Bronchial epithelial cell (primary cell): ENCODE data around the gene HDDC3. TPM values are rescaled to one million over a fixed set of nuclear protein-coding genes. Genes with fewer than 3 reads are reported as not detected.

ENCODE experiments used
- DNase-seq: peaks from one replicate; pipeline ENCODE4 v3.0.0-alpha.2; 2010; ENCODE audit warnings: low read depth
- FAIRE-seq: peaks from 2 replicates; lab custom pipeline; 2011; peaks lifted over from hg19 to GRCh38; lab: Jason Lieb, UNC
- H3K27me3 ChIP-seq: 2 replicates; pipeline ENCODE4 v1.5.1; 2011; ENCODE audit warnings: low read length; ENCODE audit not compliant: control insufficient read depth, insufficient read depth
- H3K36me3 ChIP-seq: 2 replicates; pipeline ENCODE4 v1.5.1; 2011; ENCODE audit warnings: low read length; ENCODE audit not compliant: control insufficient read depth, insufficient read depth
- H3K4me3 ChIP-seq: 2 replicates; pipeline ENCODE4 v1.5.1; 2011; ENCODE audit warnings: mild to moderate bottlenecking, low read depth, low read length, control low read depth
- total RNA-seq: library from RNA; depleted of rRNA; stranded (reverse); fragments of >200 nt; gene quantifications from 2 replicates; pipeline ENCODE4 v1.2.1, GENCODE V29; 2014
- TF ChIP-seq, protein P1 (sequence below): IDR thresholded peaks from 2 replicates; pipeline ENCODE4 v1.5.1; 2011; ENCODE audit warnings: mild to moderate bottlenecking, moderate library complexity, low read length, control low read depth, inconsistent platforms; ENCODE audit not compliant: insufficient read depth, severe bottlenecking

Gene HDDC3
- total RNA-seq, 1 donor from 2014 or later: 37.6 TPM

DNA sequence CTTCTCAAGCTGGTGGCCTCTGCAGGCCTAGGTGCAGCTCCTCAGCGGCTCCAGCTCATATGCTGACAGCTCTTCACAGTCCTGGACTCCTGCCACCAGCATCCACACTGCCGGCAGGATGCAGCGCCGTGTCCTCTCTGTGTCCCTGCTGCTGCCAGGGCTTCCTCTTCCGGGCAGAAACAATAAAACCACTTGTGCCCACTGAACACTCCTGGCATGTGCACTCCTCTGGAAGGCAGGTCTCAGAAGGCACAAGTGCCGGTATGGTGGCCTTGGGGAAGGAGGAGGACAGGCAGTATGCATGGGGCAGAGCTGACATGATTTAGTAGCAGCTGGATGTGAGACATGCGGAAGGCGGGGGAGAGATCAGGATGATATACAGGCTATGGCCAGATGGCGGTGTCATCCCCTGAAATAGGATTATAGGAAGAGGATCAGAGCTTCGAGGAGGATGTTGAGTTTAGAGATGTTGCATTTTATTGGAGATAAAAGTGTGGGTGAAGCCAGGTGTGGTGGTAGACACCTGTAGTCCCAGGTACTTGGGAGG lies 36.7 kb downstream of the HDDC3 start:
- H3K36me3 ChIP-seq: peaks cover 11% of the 10 kb centered on the region
- no peak for DNase-seq
- H3K4me3 ChIP-seq: no peak overlapping the region
- TF ChIP-seq, protein P1, sequence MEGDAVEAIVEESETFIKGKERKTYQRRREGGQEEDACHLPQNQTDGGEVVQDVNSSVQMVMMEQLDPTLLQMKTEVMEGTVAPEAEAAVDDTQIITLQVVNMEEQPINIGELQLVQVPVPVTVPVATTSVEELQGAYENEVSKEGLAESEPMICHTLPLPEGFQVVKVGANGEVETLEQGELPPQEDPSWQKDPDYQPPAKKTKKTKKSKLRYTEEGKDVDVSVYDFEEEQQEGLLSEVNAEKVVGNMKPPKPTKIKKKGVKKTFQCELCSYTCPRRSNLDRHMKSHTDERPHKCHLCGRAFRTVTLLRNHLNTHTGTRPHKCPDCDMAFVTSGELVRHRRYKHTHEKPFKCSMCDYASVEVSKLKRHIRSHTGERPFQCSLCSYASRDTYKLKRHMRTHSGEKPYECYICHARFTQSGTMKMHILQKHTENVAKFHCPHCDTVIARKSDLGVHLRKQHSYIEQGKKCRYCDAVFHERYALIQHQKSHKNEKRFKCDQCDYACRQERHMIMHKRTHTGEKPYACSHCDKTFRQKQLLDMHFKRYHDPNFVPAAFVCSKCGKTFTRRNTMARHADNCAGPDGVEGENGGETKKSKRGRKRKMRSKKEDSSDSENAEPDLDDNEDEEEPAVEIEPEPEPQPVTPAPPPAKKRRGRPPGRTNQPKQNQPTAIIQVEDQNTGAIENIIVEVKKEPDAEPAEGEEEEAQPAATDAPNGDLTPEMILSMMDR: no peak
- no peak for FAIRE-seq
- no peaks in the 10 kb centered on the region for H3K27me3 ChIP-seq

- TF ChIP-seq, protein P1: no peak
- DNase-seq (no peak), FAIRE-seq (no peak)
- Histone ChIP-seq H3K36me3 (peaks cover 11% of the 10 kb centered on the region), H3K27me3 (no peaks in the 10 kb centered on the region), H3K4me3 (no peak overlapping the region)
Observed at GRCh38 chr15:90893175-90894090, 38.9 kb downstream of the HDDC3 start.

DNA sequence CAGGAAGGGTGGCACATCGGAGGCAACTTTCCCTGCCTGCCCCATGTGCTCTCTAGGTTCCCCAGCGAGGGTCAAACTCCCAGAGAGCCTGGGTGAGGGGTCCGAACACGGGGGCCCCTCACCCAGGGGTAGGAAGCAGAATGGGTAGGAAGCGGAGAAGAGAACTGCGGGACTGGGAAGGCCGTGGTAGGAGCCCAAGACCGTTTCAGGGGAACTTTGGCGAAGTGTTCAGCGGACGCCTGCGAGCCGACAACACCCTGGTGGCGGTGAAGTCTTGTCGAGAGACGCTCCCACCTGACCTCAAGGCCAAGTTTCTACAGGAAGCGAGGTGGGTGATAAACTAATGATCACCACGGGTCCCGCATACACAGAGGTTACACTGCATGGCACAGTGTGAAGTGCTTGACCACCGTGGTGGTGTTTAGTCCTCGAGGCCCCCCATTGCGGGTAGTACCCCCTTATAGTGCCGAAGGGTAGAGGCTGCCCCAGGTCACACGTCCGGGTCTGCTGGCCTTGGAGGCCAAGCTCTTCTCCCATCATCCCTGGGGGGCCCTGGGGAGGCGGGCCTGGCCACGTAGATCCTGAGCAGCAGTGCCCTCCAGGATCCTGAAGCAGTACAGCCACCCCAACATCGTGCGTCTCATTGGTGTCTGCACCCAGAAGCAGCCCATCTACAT lies 39.7 kb downstream of the HDDC3 start:
- Histone ChIP-seq H3K27me3 (no peaks in the 10 kb centered on the region), H3K36me3 (peaks cover 11% of the 10 kb centered on the region), H3K4me3 (no peak overlapping the region)
- TF ChIP-seq, protein P1: no peak
- FAIRE-seq: no peak
- DNase-seq: no peak

- FAIRE-seq (no peak), DNase-seq (no peak)
- peaks cover 11% of the 10 kb centered on the region for H3K36me3 ChIP-seq
- H3K27me3 ChIP-seq: no peaks in the 10 kb centered on the region
- no peak overlapping the region for H3K4me3 ChIP-seq
- TF ChIP-seq, protein P1: no peak
Observed at GRCh38 chr15:90892023-90892422, 40.3 kb downstream of the HDDC3 start.

- no peaks in the 10 kb centered on the region for H3K27me3 ChIP-seq
- TF ChIP-seq, protein P1: no peak
- FAIRE-seq: no peak
- no peak overlapping the region for H3K4me3 ChIP-seq
- DNase-seq: no peak
- H3K36me3 ChIP-seq: peaks cover 11% of the 10 kb centered on the region
Observed at GRCh38 chr15:90891346-90891949, 40.9 kb downstream of the HDDC3 start.
